ENCODE results near the gene CHRNA1.
"Not testable (repeated sequence)": the region's sequence is repeated elsewhere in the genome, so short reads cannot be mapped to it uniquely, and the experiment has no call there.

CHRNA1 gene

GRCh38 chr2:174717916-174718315 is 46.4 kb downstream of the CHRNA1 start:
- DNase-seq (ENCODE audit: extremely low read depth in 1 of 2, low read depth in 1 of 2): no peak

- DNase-seq (ENCODE audit: extremely low read depth in 1 of 2, low read depth in 1 of 2): no peak
Observed at GRCh38 chr2:174717273-174717672, 47.0 kb downstream of the CHRNA1 start.

GRCh38 chr2:174716785-174717184 is 47.5 kb downstream of the CHRNA1 start:
- DNase-seq (ENCODE audit: extremely low read depth in 1 of 2, low read depth in 1 of 2): no peak

GRCh38 chr2:174713686-174714085 is 50.6 kb downstream of the CHRNA1 start:
- DNase-seq (ENCODE audit: extremely low read depth in 1 of 2, low read depth in 1 of 2): no peak

- no peak for DNase-seq (ENCODE audit: extremely low read depth in 1 of 2, low read depth in 1 of 2)
Observed at GRCh38 chr2:174711206-174711605, 53.1 kb downstream of the CHRNA1 start.

GRCh38 chr2:174709416-174710004 is 54.8 kb downstream of the CHRNA1 start:
- DNase-seq (ENCODE audit: extremely low read depth in 1 of 2, low read depth in 1 of 2): not testable (repeated sequence)

- DNase-seq (ENCODE audit: extremely low read depth in 1 of 2, low read depth in 1 of 2): no peak
Observed at GRCh38 chr2:174708713-174709112, 55.6 kb downstream of the CHRNA1 start.

- no peak for DNase-seq (ENCODE audit: extremely low read depth in 1 of 2, low read depth in 1 of 2)
Observed at GRCh38 chr2:174705321-174705720, 59.0 kb downstream of the CHRNA1 start.

- no peak for DNase-seq (ENCODE audit: extremely low read depth in 1 of 2, low read depth in 1 of 2)
Observed at GRCh38 chr2:174704642-174705041, 59.6 kb downstream of the CHRNA1 start.

- no peak for DNase-seq (ENCODE audit: extremely low read depth in 1 of 2, low read depth in 1 of 2)
Observed at GRCh38 chr2:174704061-174704460, 60.2 kb downstream of the CHRNA1 start.

- DNase-seq (ENCODE audit: extremely low read depth in 1 of 2, low read depth in 1 of 2): no peak
Observed at GRCh38 chr2:174703430-174703829, 60.8 kb downstream of the CHRNA1 start.

- no peak for DNase-seq (ENCODE audit: extremely low read depth in 1 of 2, low read depth in 1 of 2)
Observed at GRCh38 chr2:174702541-174702940, 61.7 kb downstream of the CHRNA1 start.

- DNase-seq (ENCODE audit: extremely low read depth in 1 of 2, low read depth in 1 of 2): no peak
Observed at GRCh38 chr2:174699993-174700766, 64.1 kb downstream of the CHRNA1 start.
